Measurements from ENCODE around the gene PGBD2.
"Not testable (repeated sequence)": the region's sequence is repeated elsewhere in the genome, so short reads cannot be mapped to it uniquely, and the experiment has no call there.

PGBD2 gene

DNA sequence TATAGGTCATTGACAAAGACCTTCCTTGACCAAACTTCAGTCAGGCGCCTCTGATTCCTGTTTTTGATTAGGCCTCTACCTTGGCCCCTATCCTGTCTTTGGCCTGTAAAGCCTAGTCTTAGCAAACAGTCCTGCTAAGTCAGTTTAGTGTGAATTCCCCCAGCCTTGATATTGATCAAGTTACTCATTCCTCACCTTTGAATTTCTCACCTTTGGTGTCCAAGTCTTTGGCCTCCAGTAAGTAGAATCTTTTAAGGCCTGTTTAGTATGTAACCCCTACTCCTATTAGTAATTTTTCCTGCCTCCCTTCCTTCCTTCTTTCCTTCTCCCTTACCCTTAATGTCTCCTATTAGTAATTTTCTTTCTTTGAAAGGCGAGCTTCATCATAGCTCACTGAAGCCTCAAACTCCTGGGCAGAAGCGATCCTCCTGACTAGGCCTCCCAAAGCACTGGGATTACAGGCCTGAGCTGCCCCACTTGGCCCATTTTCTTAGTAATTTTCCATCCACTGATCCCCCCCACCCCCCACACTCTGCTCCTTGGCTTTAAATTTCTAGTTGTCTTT lies 34.1 kb upstream of the PGBD2 start:
- Histone ChIP-seq H3K27me3 (ENCODE audit: control insufficient read depth, insufficient read depth, low read length) (no peaks in the 10 kb centered on the region), H3K4me3 (ENCODE audit: low read length) (peak overlapping the region; percentile 80)

GRCh38 chr1:248872752-248873408 lies 33.2 kb upstream of the PGBD2 start:
- H3K27me3 ChIP-seq (ENCODE audit: control insufficient read depth, insufficient read depth, low read length): no peaks in the 10 kb centered on the region
- peak overlapping the region; percentile 80 for H3K4me3 ChIP-seq (ENCODE audit: low read length)
- H3K36me3 ChIP-seq (ENCODE audit: insufficient read depth, low read length): no peaks in the 10 kb centered on the region
- H3K4me2 ChIP-seq (ENCODE audit: low read length): peak overlapping the region; percentile 90
- H3K9me3 ChIP-seq (replicated peaks; ENCODE audit: low read length): no peaks in the 10 kb centered on the region
- H3K9ac ChIP-seq (ENCODE audit: low read depth, low read length): peak overlapping the region; percentile 88
- H3K4me1 ChIP-seq (ENCODE audit: control insufficient read depth, insufficient read depth, low read length): no peaks in the 10 kb centered on the region

More for the DNA sequence above, 34.1 kb upstream of the PGBD2 start:
- Histone ChIP-seq H3K9me3 (replicated peaks; ENCODE audit: low read length) (no peaks in the 10 kb centered on the region), H3K9ac (ENCODE audit: low read depth, low read length) (peak overlapping the region; percentile 88), H3K4me1 (ENCODE audit: control insufficient read depth, insufficient read depth, low read length) (no peaks in the 10 kb centered on the region), H3K4me2 (ENCODE audit: low read length) (peak overlapping the region; percentile 90), H3K36me3 (ENCODE audit: insufficient read depth, low read length) (no peaks in the 10 kb centered on the region)

- Histone ChIP-seq H3K4me1 (ENCODE audit: control insufficient read depth, insufficient read depth, low read length) (no peaks in the 10 kb centered on the region), H3K9ac (ENCODE audit: low read depth, low read length) (peak overlapping the region; percentile 88), H3K36me3 (ENCODE audit: insufficient read depth, low read length) (no peaks in the 10 kb centered on the region), H3K9me3 (replicated peaks; ENCODE audit: low read length) (no peaks in the 10 kb centered on the region), H3K4me2 (ENCODE audit: low read length) (peak overlapping the region; percentile 90), H3K4me3 (ENCODE audit: low read length) (peak overlapping the region; percentile 80), H3K27me3 (ENCODE audit: control insufficient read depth, insufficient read depth, low read length) (peaks cover under 1% of the 10 kb centered on the region)
Observed at GRCh38 chr1:248873409-248873992, 32.5 kb upstream of the PGBD2 start.

- peak overlapping the region; percentile 69 for H3K4me3 ChIP-seq (ENCODE audit: low read length)
- no peaks in the 10 kb centered on the region for H3K9me3 ChIP-seq (replicated peaks; ENCODE audit: low read length)
Observed at GRCh38 chr1:248873993-248874533, 32.0 kb upstream of the PGBD2 start.

GRCh38 chr1:248881261-248881660 lies 24.8 kb upstream of the PGBD2 start:
- H3K4me3 ChIP-seq (ENCODE audit: low read length): no peak overlapping the region
- H3K27me3 ChIP-seq (ENCODE audit: control insufficient read depth, insufficient read depth, low read length): peaks cover 21% of the 10 kb centered on the region
- H3K9me3 ChIP-seq (replicated peaks; ENCODE audit: low read length): no peaks in the 10 kb centered on the region
- no peak overlapping the region for H3K9ac ChIP-seq (ENCODE audit: low read depth, low read length)
- H3K4me1 ChIP-seq (ENCODE audit: control insufficient read depth, insufficient read depth, low read length): no peaks in the 10 kb centered on the region
- no peak overlapping the region for H3K4me2 ChIP-seq (ENCODE audit: low read length)
- H3K36me3 ChIP-seq (ENCODE audit: insufficient read depth, low read length): no peaks in the 10 kb centered on the region

More at GRCh38 chr1:248873993-248874533, 32.0 kb upstream of the PGBD2 start:
- Histone ChIP-seq H3K9ac (ENCODE audit: low read depth, low read length) (peak overlapping the region; percentile 56), H3K4me1 (ENCODE audit: control insufficient read depth, insufficient read depth, low read length) (no peaks in the 10 kb centered on the region), H3K27me3 (ENCODE audit: control insufficient read depth, insufficient read depth, low read length) (peaks cover 5% of the 10 kb centered on the region), H3K4me2 (ENCODE audit: low read length) (peak overlapping the region; percentile 84), H3K36me3 (ENCODE audit: insufficient read depth, low read length) (no peaks in the 10 kb centered on the region)

- H3K9ac ChIP-seq (ENCODE audit: low read depth, low read length); H3K4me3 ChIP-seq (ENCODE audit: low read length); H3K4me2 ChIP-seq (ENCODE audit: low read length); H3K4me1 ChIP-seq (ENCODE audit: control insufficient read depth, insufficient read depth, low read length); H3K36me3 ChIP-seq (ENCODE audit: insufficient read depth, low read length); H3K9me3 ChIP-seq (replicated peaks; ENCODE audit: low read length): not testable (repeated sequence)
- peaks cover 23% of the 10 kb centered on the region for H3K27me3 ChIP-seq (ENCODE audit: control insufficient read depth, insufficient read depth, low read length)
Observed at GRCh38 chr1:248882427-248882826, 23.6 kb upstream of the PGBD2 start.

DNA sequence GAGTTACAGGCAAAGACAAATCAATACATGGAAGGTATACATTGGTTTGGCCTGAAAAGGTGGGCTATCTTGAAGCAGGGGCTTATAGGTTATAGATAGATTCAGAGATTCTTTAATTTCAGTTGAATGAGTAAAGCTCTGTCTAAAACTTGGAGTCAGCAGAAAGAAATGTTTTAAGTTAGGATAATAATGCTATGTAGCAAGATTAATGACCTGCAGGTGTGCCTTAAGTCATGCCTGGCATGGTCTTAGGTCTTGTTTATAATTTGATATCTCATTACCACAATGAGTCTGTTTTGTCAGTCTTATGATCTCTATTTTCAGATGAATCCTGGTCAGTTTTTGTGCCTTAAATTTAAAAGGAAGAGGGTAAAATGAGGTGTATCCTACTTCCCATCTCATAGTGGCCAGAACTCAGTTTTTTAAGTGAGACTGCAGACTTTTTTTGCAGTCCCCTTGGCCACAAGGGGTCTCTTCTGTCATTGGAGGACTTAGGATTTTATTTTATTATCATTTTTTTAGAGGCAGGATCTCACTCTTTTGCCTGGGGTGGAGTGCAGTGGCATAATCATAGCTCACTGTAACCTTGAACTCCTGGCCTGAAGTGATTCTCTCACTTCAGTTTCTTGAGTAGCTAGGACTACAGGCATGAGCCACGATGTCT lies 21.3 kb upstream of the PGBD2 start:
- H3K4me3 ChIP-seq (ENCODE audit: low read length): no peak overlapping the region
- H3K9ac ChIP-seq (ENCODE audit: low read depth, low read length): no peak overlapping the region
- no peaks in the 10 kb centered on the region for H3K9me3 ChIP-seq (replicated peaks; ENCODE audit: low read length)
- H3K36me3 ChIP-seq (ENCODE audit: insufficient read depth, low read length): no peaks in the 10 kb centered on the region
- H3K4me2 ChIP-seq (ENCODE audit: low read length): no peak overlapping the region
- H3K4me1 ChIP-seq (ENCODE audit: control insufficient read depth, insufficient read depth, low read length): no peaks in the 10 kb centered on the region
- H3K27me3 ChIP-seq (ENCODE audit: control insufficient read depth, insufficient read depth, low read length): peaks cover 28% of the 10 kb centered on the region

DNA sequence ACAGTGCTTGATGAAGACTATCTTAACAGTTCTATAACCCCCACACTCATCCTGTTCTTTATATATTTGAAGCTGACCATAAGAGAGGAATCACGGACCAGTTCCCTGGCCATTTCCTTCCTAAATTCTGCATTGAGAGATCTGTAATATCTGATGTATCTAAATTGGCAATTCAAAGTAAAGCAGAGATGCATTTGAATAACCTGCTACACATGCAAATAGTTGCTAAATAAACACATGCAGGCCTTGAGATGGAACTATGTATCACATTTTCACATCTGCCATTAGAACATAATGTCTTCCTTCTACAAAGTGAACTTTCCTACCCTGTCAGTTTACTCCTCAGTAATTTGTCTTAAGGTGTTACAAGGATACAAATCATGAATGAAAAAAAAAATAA lies 20.4 kb upstream of the PGBD2 start:
- H3K9me3 ChIP-seq (replicated peaks; ENCODE audit: low read length): no peaks in the 10 kb centered on the region
- no peaks in the 10 kb centered on the region for H3K36me3 ChIP-seq (ENCODE audit: insufficient read depth, low read length)
- H3K4me2 ChIP-seq (ENCODE audit: low read length): no peak overlapping the region
- no peak overlapping the region for H3K4me3 ChIP-seq (ENCODE audit: low read length)
- H3K4me1 ChIP-seq (ENCODE audit: control insufficient read depth, insufficient read depth, low read length): no peaks in the 10 kb centered on the region
- no peak overlapping the region for H3K9ac ChIP-seq (ENCODE audit: low read depth, low read length)
- peaks cover 23% of the 10 kb centered on the region for H3K27me3 ChIP-seq (ENCODE audit: control insufficient read depth, insufficient read depth, low read length)

DNA sequence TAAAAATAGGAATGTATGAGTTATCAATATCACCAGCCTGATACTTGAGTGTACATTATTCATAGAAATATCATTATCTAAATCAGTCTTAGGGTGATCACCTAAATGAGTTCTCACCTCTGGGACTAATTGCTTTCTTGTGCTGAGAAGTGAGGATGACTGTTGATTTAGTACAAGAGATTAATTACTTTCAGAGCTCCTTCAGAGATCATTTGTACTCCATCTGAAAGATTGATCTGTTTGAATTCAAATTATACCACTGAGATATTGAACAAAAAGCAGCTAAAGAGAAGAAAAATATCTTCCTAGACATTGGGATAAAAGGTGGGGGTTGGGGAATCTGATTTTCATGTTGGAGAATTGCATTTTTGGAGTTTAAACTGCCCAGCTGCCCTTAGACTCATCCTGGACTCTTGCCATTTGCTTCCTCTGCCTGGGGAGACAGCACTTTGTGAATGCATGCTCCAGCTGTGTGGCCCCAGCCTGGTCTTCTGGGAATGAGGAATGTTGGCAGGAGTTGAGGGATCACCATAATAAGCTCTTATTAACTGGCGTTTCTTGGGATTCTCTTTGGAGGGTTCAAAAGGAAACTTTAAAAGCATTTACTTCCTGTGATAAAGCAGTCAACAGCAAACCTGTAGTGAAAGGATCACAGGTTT lies 19.7 kb upstream of the PGBD2 start:
- no peaks in the 10 kb centered on the region for H3K9me3 ChIP-seq (replicated peaks; ENCODE audit: low read length)
- H3K9ac ChIP-seq (ENCODE audit: low read depth, low read length): no peak overlapping the region
- H3K4me1 ChIP-seq (ENCODE audit: control insufficient read depth, insufficient read depth, low read length): no peaks in the 10 kb centered on the region
- no peak overlapping the region for H3K4me3 ChIP-seq (ENCODE audit: low read length)
- no peak overlapping the region for H3K4me2 ChIP-seq (ENCODE audit: low read length)
- no peaks in the 10 kb centered on the region for H3K36me3 ChIP-seq (ENCODE audit: insufficient read depth, low read length)
- H3K27me3 ChIP-seq (ENCODE audit: control insufficient read depth, insufficient read depth, low read length): peaks cover 17% of the 10 kb centered on the region

DNA sequence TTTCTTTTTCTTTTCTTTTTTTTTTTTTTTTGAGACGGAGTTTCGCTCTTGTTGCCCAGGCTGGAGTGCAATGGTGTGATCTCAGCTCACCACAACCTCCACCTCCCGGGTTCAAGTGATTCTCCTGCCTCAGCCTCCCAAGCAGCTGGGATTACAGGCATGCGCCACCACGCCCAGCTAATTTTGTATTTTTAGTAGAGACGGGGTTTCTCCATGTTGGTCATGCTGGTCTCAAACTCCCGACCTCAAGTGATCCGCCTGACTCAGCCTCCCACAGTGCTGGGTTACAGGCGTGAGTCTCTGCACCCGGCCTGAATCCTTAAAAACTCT lies 16.2 kb upstream of the PGBD2 start:
- not testable (repeated sequence) for H3K4me2 ChIP-seq (ENCODE audit: low read length); H3K9ac ChIP-seq (ENCODE audit: low read depth, low read length); H3K4me1 ChIP-seq (ENCODE audit: control insufficient read depth, insufficient read depth, low read length); H3K36me3 ChIP-seq (ENCODE audit: insufficient read depth, low read length); H3K4me3 ChIP-seq (ENCODE audit: low read length); H3K9me3 ChIP-seq (replicated peaks; ENCODE audit: low read length)
- peaks cover 30% of the 10 kb centered on the region for H3K27me3 ChIP-seq (ENCODE audit: control insufficient read depth, insufficient read depth, low read length)
